ENCODE measurements around the gene GEMIN2. TPM values are rescaled to one million over a fixed set of nuclear protein-coding genes. Genes with fewer than 3 reads are reported as not detected.
"Not testable (repeated sequence)": the region's sequence is repeated elsewhere in the genome, so short reads cannot be mapped to it uniquely, and the experiment has no call there.

The GEMIN2 gene
- total RNA-seq, 4 donors from 2014 or later: 9.5 to 17.1 (median 15.6) TPM

GRCh38 chr14:39087493-39087892 is 26.6 kb upstream of the GEMIN2 start:
- DNase-seq (ENCODE audit: low spot score) (no peak), ATAC-seq (ENCODE audit: low FRiP score) (no peak)
- no peak for TF ChIP-seq CTCF (IDR thresholded peaks at IDR 0.05)

GRCh38 chr14:39090548-39091111 is 23.5 kb upstream of the GEMIN2 start:
- DNase-seq (ENCODE audit: low spot score) (no peak), ATAC-seq (ENCODE audit: low FRiP score) (no peak)
- no peak for TF ChIP-seq CTCF (IDR thresholded peaks at IDR 0.05)

- no peak for DNase-seq (ENCODE audit: low spot score)
- no peak for TF ChIP-seq CTCF (IDR thresholded peaks at IDR 0.05)
- no peak for ATAC-seq (ENCODE audit: low FRiP score)
Measured at GRCh38 chr14:39091716-39092115, 22.4 kb upstream of the GEMIN2 start.

- TF ChIP-seq CTCF (IDR thresholded peaks at IDR 0.05): no peak
- no peak for ATAC-seq (ENCODE audit: low FRiP score)
- no peak for DNase-seq (ENCODE audit: low spot score)
Measured at GRCh38 chr14:39094515-39094914, 19.6 kb upstream of the GEMIN2 start.

GRCh38 chr14:39097159-39097558 is 17.0 kb upstream of the GEMIN2 start:
- ATAC-seq (ENCODE audit: low FRiP score) (peak; percentile 54), DNase-seq (ENCODE audit: low spot score) (no peak)
- TF ChIP-seq CTCF (IDR thresholded peaks at IDR 0.05): no peak

- not testable (repeated sequence) for DNase-seq (ENCODE audit: low spot score); ATAC-seq (ENCODE audit: low FRiP score)
Measured at GRCh38 chr14:39099215-39099614, 14.9 kb upstream of the GEMIN2 start.

GRCh38 chr14:39099748-39100147 is 14.4 kb upstream of the GEMIN2 start:
- TF ChIP-seq CTCF (IDR thresholded peaks at IDR 0.05): no peak
- no peak for ATAC-seq (ENCODE audit: low FRiP score)

More at GRCh38 chr14:39099748-39100147, 14.4 kb upstream of the GEMIN2 start:
- no peak for DNase-seq (ENCODE audit: low spot score)
